Endothelial cell (in vitro differentiated cells): ENCODE measurements around the gene MFSD6L. TPM values are rescaled to one million over a fixed set of nuclear protein-coding genes. Genes with fewer than 3 reads are reported as not detected.

Experiments used
- DNase-seq: peaks from one replicate; pipeline ENCODE4 v3.0.0; 2021; ENCODE audit warnings: low spot score
- H3K27ac Mint-ChIP-seq: one replicate; pipeline ENCODE4 v1.8.0; 2021; ENCODE audit warnings: mixed read lengths, inconsistent platforms; ENCODE audit not compliant: unreplicated experiment
- H3K27me3 Mint-ChIP-seq: one replicate; pipeline ENCODE4 v1.8.0; 2021; ENCODE audit warnings: mild to moderate bottlenecking, moderate library complexity, mixed read lengths, inconsistent platforms; ENCODE audit not compliant: unreplicated experiment
- H3K36me3 Mint-ChIP-seq: one replicate; pipeline ENCODE4 v1.8.0; 2021; ENCODE audit warnings: mild to moderate bottlenecking, low read depth, mixed read lengths, inconsistent platforms; ENCODE audit not compliant: unreplicated experiment
- H3K4me1 Mint-ChIP-seq: one replicate; pipeline ENCODE4 v1.8.0; 2021; ENCODE audit warnings: mild to moderate bottlenecking, mixed read lengths, inconsistent platforms; ENCODE audit not compliant: unreplicated experiment
- H3K4me3 Mint-ChIP-seq: one replicate; pipeline ENCODE4 v1.8.0; 2021; ENCODE audit warnings: mild to moderate bottlenecking, mixed read lengths, inconsistent platforms; ENCODE audit not compliant: unreplicated experiment
- H3K9me3 Mint-ChIP-seq: one replicate; pipeline ENCODE4 v1.8.0; 2021; ENCODE audit warnings: mixed read lengths, inconsistent platforms; ENCODE audit not compliant: unreplicated experiment
- total RNA-seq: library from RNA; stranded (reverse); fragmentation: NEBNext Ultra II Directional; extraction: Animal tissue kit (Norgen Biotek cat#: 25700); gene quantifications from one replicate; pipeline ENCODE4 v1.2.1, GENCODE V29; 2021; ENCODE audit not compliant: unreplicated experiment
- TF ChIP-seq, protein P1 (sequence below): fragments of 200-600 bp; sonication (generic); IDR thresholded peaks from one replicate; pipeline ENCODE4 v1.5.0; 2021; ENCODE audit warnings: antibody characterized with exemption; ENCODE audit not compliant: unreplicated experiment

The MFSD6L gene
- total RNA-seq, 1 donor from 2014 or later: not detected

DNA sequence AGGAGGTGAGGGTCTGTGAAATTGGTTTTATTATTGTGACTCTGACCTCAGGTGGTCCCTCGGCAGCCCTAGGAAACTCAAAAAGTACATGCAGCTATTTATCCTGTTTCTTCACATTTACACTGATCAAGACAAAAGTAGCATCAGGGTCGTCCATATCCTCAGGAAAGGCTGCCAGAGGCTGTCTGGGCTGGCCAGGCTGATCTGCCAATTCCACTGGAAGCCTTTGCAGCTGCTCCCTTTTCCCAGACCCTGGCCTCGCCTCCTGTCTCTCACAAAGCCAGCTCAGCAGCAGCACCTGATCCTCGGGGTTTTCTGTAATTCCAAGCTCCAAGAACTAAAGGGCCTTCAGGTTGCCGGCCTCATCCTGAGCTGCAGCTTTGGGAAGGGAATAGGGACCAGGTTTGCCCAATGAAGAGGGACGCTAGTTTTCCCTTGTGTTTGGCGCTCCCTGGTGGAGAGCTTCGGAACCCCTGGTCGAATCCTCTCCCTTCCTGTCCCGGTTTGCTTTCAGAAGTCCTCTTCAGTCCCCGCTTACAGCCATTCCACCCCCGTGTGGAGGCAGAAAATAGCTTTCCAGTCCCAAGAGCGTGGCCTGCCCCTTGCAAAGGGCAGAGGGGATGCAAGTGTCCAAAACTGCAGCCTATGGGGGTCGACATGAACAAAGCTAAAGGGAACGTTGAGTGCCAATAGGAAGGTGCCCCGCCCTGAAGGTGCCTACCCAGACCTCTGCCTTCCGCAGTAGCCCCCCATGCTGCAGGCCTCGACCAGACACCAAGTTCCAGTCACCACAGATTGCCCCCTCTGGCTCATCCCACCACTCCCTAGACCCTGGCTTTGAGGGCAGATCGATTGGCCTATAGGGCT lies 13.4 kb downstream of the MFSD6L start:
- TF ChIP-seq, protein P1, sequence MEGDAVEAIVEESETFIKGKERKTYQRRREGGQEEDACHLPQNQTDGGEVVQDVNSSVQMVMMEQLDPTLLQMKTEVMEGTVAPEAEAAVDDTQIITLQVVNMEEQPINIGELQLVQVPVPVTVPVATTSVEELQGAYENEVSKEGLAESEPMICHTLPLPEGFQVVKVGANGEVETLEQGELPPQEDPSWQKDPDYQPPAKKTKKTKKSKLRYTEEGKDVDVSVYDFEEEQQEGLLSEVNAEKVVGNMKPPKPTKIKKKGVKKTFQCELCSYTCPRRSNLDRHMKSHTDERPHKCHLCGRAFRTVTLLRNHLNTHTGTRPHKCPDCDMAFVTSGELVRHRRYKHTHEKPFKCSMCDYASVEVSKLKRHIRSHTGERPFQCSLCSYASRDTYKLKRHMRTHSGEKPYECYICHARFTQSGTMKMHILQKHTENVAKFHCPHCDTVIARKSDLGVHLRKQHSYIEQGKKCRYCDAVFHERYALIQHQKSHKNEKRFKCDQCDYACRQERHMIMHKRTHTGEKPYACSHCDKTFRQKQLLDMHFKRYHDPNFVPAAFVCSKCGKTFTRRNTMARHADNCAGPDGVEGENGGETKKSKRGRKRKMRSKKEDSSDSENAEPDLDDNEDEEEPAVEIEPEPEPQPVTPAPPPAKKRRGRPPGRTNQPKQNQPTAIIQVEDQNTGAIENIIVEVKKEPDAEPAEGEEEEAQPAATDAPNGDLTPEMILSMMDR: peak; percentile 81
- H3K27ac Mint-ChIP-seq: no peak overlapping the region
- no peaks in the 10 kb centered on the region for H3K9me3 Mint-ChIP-seq
- peaks cover 3% of the 10 kb centered on the region for H3K4me1 Mint-ChIP-seq
- H3K36me3 Mint-ChIP-seq: no peaks in the 10 kb centered on the region
- H3K27me3 Mint-ChIP-seq: no peaks in the 10 kb centered on the region
- peak; percentile 92 for DNase-seq
- H3K4me3 Mint-ChIP-seq: no peak overlapping the region

DNA sequence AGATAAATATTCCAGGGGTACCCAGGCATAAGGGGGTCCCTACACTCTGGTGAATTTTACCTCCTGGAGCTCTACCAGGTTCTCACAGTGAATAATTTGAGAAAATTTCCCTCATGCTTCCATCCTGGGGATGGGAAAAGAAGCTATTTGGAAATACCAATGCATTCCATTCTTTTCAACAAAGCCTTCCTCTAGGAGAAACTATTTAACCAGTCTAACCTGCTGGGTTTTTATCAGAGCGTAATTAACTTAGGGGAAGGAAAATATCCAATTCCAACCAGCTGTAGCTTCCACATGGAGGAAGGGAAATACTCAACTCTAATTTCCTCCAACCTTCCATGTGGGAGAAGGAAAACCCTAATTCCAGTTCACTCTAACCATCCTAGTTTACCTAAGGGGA lies 17.0 kb downstream of the MFSD6L start:
- peaks cover 3% of the 10 kb centered on the region for H3K4me1 Mint-ChIP-seq
- no peak overlapping the region for H3K4me3 Mint-ChIP-seq
- TF ChIP-seq, protein P1: no peak
- no peak for DNase-seq
- H3K27me3 Mint-ChIP-seq: no peaks in the 10 kb centered on the region
- no peaks in the 10 kb centered on the region for H3K9me3 Mint-ChIP-seq
- no peaks in the 10 kb centered on the region for H3K36me3 Mint-ChIP-seq
- no peak overlapping the region for H3K27ac Mint-ChIP-seq

GRCh38 chr17:8781776-8782175 lies 17.4 kb downstream of the MFSD6L start:
- Mint-ChIP-seq H3K27me3 (no peaks in the 10 kb centered on the region), H3K27ac (no peak overlapping the region), H3K9me3 (no peaks in the 10 kb centered on the region), H3K4me1 (peaks cover 3% of the 10 kb centered on the region), H3K4me3 (no peak overlapping the region), H3K36me3 (no peaks in the 10 kb centered on the region)
- no peak for DNase-seq
- TF ChIP-seq, protein P1: no peak

DNA sequence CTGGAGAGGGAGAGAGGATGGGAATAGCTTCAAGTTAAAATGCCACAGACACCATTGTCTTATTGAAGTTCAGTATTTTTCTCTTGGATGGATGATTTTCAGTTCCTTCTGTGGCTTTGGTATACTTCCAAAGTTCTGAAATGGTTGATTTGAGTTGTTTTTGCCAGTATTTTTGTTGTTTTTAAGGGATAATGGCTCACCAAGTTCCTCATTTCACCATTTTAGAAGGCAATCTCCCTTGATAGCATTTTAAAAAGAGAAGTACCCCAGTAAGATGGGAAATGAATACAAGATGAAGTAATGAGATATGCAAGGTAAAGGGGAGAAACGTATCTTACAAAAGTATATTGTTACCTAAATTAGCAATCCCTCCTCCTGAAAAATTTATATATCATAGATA lies 22.3 kb downstream of the MFSD6L start:
- H3K4me1 Mint-ChIP-seq: no peaks in the 10 kb centered on the region
- no peaks in the 10 kb centered on the region for H3K36me3 Mint-ChIP-seq
- TF ChIP-seq, protein P1: no peak

GRCh38 chr17:8776248-8776647 lies 22.9 kb downstream of the MFSD6L start:
- H3K36me3 Mint-ChIP-seq: no peaks in the 10 kb centered on the region
- no peaks in the 10 kb centered on the region for H3K9me3 Mint-ChIP-seq
- no peak overlapping the region for H3K27ac Mint-ChIP-seq
- no peaks in the 10 kb centered on the region for H3K4me1 Mint-ChIP-seq
- no peak for DNase-seq
- TF ChIP-seq, protein P1: no peak
- no peaks in the 10 kb centered on the region for H3K27me3 Mint-ChIP-seq
- H3K4me3 Mint-ChIP-seq: no peak overlapping the region

More for the DNA sequence above, 22.3 kb downstream of the MFSD6L start:
- Mint-ChIP-seq H3K27ac (no peak overlapping the region), H3K9me3 (no peaks in the 10 kb centered on the region), H3K4me3 (no peak overlapping the region), H3K27me3 (no peaks in the 10 kb centered on the region)
- no peak for DNase-seq
